CD4-positive, alpha-beta T cell treated with Interleukin-15 for 1 hour (primary cell): ENCODE data around the gene NAT16.
"Not testable (repeated sequence)": the region's sequence is repeated elsewhere in the genome, so short reads cannot be mapped to it uniquely, and the experiment has no call there.

Experiments used
- DNase-seq: peaks from one replicate; pipeline ENCODE4 v3.0.0-alpha.2; 2020

NAT16 gene

GRCh38 chr7:101201695-101202602 lies 21.9 kb upstream of the NAT16 start:
- DNase-seq = no peak

GRCh38 chr7:101200862-101201599 lies 20.9 kb upstream of the NAT16 start, which contains the start of gene MOGAT3:
Gene MOGAT3 (minus strand): TSS chr7:101201036. CDS start chr7:101200854, 182 bp downstream.
- DNase-seq = no peak

GRCh38 chr7:101200504-101200861 lies 20.4 kb upstream of the NAT16 start:
- DNase-seq = no peak

DNA sequence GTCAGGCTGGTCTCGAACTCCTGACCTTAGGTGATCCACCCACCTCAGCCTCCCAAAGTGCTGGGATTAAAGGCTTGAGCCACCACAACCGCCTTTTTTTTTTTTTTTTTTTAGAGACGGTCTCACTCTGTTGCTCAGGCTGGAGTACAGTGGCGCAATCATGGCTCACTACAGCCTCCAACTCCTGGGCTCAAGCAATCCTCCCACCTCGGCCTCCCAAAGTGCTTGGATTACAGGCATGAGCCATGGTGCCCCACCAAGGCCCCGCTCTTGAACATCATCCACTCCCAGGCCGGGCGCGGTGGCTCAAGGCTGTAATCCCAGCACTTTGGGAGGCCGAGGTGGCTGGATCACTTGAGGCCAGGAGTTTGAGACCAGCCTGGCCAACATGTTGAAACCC lies 19.4 kb upstream of the NAT16 start:
- DNase-seq = not testable (repeated sequence)

GRCh38 chr7:101198476-101198875 lies 18.4 kb upstream of the NAT16 start:
- no peak for DNase-seq

DNA sequence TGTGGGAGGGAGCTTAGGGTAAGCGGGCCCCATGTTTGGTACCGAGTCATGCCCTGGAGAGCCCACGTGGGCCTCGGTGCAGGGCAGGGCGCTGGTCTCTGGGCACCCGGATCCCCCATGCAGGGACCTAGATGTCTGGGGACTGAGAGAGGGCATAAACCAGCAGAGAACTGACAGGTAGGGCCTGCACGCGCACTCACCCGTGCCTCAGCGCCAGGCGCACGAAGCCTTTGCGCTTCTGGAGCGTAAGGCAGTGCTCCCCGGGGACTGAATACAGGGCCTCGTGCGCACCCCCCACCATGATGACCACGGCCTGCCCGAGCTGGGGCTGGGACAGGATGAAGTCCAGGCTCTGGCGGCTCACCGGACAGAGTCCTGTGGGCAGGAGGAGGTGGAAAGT lies 17.9 kb upstream of the NAT16 start:
- DNase-seq = no peak

DNA sequence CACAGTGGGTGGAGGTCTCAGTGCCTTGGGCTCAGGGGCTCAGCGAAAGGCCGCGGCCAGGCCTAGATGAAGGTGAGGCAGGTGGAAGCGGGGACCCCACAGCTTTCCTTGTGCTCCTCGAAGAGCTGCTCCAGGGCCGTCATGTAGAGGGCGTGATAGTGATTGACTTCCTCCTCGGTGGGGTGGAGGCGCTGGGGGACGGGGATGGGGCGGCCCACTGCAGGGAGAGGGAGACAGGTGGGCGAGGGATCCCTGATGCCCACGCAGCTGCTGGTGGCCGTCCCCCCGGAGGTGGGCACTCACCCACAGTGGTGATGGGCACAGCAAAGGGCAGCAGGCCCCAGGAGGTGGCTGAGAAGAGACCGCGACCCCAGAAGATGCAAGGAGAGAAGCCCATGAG lies 15.8 kb upstream of the NAT16 start:
- DNase-seq = no peak

DNA sequence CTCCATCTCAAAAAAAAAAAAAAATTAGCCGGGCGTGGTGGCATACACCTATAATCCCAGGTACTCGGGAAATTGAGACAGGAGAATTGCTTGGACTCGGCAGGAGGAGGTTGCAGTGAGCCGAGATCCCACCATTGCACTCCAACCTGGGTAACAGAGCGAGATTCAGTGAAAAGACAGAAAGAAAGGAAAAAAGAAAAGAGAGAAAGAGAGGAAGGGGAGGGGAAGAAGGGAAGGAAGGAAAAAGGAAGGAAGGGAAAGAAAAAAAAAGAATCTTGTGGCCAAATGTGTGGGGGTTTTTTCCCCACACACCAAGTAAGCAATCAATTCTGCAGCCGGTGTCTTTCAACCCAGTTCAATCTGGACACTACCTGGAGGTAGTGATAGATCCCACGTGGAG lies 9.0 kb upstream of the NAT16 start:
- DNase-seq = no peak

GRCh38 chr7:101186844-101187428 lies 6.8 kb upstream of the NAT16 start:
- no peak for DNase-seq

GRCh38 chr7:101186194-101186593 lies 6.1 kb upstream of the NAT16 start:
- no peak for DNase-seq

DNA sequence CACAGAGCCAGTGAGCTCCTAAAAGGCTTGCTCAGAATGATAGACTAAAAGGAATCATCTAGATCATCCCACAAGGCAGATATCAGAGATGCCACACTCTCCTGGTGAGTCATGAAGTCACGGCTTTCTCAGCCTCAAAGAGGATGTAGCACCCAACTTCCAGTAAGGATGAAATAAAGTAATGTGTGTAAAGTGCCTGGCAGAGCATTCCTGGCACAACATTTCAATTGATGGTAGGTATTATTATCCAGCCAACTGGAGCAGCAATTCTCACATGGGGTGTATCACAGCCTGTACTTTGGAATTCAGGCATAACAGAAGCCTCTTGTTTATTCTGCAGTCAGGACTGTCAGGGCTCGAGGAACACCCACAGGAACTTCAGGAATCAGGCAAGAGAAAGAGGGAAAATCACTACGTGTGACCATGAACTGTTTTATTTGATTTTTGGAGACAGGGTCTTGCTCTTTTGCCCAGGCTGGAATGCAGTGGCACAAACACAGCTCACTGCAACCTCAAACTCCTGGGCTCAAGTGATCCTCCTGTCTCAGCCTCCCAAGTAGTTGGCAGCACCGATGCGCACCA lies 5.3 kb upstream of the NAT16 start:
- DNase-seq = no peak

DNA sequence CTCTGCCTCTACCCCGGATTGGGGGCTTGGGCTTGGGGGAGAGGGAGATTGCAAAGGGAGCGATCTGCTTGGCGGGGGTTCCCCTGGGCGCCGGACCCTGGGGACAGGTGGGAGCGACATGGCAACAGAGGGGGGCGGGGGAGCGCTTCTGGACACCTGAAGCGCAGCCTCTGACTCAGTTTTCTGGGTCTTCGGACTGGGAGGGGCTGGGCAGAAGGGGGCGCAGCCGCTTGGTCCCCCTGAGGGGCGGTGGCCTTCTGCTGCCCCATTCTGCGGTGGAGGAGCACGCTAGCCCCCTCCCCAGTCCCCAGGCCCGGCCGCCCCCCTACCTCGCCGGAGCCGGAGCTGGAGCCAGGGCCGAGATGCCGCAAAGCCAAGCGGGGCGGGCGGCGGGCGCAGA lies 380 bp downstream of the NAT16 start:
- DNase-seq = no peak

GRCh38 chr7:101179117-101179516 lies 976 bp downstream of the NAT16 start:
- no peak for DNase-seq

DNA sequence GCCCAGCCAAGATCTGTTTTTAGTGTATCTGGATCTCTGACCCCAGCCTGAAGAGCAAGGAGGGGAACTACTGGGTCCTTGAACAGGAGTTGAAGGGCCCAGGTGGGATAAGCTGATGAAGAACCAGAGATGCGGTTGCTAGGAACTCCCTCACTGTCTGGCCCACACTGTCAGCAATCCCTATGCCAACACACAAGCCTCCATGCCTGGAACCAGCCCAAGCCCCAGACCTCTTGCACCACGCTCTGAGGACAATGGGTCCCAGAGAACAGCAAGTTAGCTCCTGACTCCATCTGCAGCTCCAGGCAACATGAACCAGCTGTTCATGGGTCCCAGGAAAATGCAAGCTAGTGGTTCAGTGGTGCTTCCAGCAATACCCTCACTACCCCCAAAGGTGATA lies 2.4 kb downstream of the NAT16 start:
- no peak for DNase-seq

- no peak for DNase-seq
Observed at GRCh38 chr7:101175664-101176063, 4.4 kb downstream of the NAT16 start.

GRCh38 chr7:101174322-101174854 lies 5.7 kb downstream of the NAT16 start:
- DNase-seq = no peak

DNA sequence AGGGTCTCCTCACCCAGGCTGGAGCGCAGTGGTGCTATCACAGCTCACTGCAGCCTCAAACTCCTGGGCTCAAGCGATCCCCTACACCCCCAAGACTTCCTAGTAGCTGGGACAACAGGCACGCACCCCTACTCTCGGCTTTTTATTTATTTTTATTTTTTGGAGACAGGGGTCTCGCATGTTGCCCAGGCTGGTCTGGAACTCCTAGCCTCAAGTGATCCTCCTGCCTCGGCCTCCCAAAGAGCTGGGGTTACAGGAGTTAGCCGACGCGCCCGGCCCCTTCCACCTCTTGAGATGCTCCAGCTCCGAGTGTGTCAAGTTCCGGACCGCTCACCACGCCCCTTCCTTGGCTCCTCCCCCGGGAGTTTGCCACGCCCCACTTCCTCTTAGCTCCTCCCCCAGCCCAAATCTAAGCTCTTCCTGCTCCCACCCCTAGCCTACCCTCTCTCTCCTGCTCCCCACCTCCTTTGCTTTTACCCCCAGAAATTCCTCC lies 6.3 kb downstream of the NAT16 start:
- DNase-seq = peak; percentile 64

DNA sequence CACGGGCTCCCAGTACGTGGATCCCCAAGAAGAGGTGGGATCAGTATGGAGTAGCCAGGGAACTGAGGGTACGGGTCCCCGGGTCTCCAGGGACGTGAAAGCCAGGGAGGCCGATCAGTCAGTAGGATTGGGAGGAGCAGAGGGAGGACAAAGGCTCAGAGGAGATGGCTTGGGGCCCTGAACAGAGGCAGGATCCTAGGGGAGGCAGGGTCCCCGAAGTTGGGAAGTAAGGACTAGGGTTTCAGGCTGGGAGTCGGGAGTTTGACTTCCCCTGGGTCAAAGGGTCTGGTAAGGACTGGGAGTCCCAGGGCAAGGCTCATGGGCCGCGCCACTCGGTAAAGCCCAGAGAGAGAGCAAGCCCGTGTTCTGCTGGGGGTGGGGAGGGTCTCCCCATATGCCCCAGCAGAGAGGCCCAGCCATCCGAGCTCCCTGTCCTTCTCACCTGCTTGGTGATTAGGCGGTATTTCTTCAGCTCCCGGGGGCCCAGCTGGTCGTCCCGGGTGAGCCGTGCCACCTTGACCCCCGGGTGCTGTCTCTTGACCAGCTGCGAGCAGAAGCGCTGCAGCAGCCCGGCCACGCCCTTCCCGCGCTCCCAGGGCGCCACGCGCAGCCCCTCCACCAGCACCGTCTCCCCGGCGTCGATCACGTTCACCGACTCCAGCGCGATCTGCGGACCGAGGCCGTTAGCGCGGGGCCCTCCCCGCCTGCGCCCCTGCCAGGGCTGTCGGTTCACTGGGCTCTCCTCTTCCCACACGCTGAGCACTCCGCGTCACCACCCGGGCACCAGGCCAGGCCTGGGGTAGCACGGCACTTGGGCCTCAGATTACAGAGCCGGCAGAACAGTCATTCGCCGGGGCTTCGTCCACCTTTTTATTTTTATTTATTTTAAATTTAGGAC lies 7.0 kb downstream of the NAT16 start:
- no peak for DNase-seq

GRCh38 chr7:101172005-101172853 lies 7.9 kb downstream of the NAT16 start:
- DNase-seq = peak; percentile 47

GRCh38 chr7:101171442-101171837 lies 8.7 kb downstream of the NAT16 start:
- no peak for DNase-seq
